HG03097 (cell line): ENCODE data around the gene ARMC6.
"Not testable (repeated sequence)": the region's sequence is repeated elsewhere in the genome, so short reads cannot be mapped to it uniquely, and the experiment has no call there.

ENCODE experiments used
- ATAC-seq: cut with Tn5 transposase; IDR thresholded peaks from one replicate; pipeline ENCODE4 v1.9.1; 2021; ENCODE audit not compliant: unreplicated experiment, low FRiP score

The ARMC6 gene

DNA sequence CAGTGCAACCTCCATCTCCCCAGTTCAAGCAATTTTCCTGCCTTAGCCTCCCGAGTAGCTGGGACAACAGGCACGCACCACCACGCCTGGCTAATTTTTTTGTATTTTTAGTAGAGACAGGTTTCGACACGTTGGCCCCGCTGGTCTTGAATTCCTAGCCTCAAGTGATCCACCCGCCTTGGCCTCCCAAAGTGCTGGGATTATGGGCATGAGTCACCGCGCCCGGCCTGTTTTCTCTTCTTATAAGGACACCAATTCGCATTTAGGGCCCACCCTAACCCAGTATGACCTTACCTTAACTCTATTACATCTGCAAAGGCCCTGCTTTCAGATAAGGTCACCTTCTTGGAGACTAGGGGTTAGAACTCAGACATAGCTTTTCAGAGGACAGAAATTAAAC is 69.8 kb downstream of the ARMC6 start:
- ATAC-seq = no peak

DNA sequence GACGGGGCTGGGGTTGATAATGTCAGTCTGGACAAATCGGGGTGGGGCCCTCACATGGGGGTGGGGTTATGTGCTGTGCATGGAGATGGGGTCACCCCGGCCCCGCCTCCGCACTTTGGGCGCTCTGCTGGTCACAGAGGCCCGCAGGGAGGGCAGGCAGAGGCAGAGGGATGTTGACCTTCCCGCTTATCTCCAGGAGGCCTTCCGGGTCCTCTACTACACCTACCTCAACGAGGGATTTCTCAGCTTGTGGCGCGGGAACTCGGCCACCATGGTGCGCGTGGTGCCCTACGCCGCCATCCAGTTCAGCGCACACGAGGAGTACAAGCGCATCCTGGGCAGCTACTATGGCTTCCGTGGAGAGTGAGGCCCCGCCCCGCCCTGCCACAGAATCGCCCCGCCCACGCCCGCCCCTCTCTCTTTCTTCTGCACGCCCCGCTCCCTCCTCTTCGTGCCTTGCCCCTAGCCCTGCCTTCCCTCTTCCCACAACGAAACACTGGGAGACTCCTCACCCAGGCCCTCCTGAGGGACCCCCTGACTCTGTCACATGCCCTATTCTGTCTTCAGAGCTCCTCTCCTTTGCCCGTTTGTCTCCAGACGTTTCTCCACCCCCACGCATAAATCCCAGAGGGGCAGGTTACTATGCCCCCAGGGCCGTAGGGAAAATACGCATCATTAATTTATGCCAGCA is 72.1 kb downstream of the ARMC6 start:
- no peak for ATAC-seq

DNA sequence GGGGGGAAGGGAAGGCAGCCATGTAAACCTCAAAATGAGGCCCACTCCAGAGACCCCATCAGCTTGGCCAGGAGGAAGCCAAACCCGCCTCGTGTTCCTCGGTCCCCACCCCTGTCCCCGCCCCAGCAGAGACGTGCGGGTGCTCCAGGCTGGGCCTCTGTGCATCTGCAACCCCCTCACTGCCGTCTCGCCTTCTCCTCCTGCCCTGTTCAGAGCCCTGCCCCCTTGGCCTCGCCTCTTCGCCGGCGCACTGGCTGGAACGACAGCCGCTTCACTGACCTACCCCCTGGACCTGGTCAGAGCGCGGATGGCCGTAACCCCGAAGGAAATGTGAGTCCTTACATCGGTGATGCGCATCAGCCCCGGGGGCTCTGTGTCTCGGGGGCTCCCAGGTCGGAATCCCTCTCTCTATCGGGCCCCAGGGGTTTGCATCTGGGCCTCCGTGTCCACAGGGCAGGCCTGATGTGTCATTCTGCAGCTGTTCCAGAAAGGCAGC is 72.7 kb downstream of the ARMC6 start:
- no peak for ATAC-seq

DNA sequence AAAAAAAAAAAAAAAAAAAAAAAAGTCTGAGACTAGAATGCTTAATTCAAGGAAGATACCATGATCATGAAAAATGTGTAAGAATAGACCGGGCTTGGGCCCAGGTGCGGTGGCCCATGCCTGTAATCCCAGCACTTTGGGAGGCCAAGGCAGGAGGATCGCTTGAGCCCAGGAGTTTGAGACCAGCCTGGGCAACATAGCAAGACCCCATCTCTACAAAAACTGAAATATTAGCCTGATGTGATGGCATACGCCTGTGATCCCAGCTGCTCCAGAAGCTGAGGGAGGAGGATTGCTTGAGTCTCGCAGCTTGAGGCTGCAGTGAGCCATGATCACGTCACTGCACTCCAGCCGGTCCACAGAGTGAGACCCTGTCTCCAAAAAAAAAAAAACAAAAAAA is 73.5 kb downstream of the ARMC6 start:
- ATAC-seq = not testable (repeated sequence)

DNA sequence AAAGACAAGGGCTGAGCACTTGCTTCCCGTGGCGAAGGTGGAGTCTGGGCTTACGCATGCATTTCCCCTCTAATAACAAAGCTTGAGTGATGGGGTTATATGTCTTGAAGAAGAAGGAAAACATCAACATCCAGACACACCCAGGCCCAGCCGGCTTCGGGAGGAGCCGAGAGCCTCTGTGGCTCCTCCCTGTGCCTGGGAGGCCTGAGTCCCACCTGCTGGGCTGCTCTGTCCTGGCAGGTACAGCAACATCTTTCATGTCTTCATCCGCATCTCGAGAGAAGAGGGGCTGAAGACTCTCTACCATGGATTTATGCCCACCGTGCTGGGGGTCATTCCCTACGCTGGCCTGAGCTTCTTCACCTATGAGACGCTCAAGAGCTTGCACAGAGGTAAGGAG is 74.3 kb downstream of the ARMC6 start:
- ATAC-seq = no peak
